GM11168 (cell line): ENCODE results near the gene GSG1L2.

Experiments
- in situ Hi-C: fragments of 300-500 bp; cut with MboI; formaldehyde crosslinking; loops from one replicate; pipeline ENCODE4 v1.12.0; 2022; ENCODE audit warnings: low sequenced_read_pairs; ENCODE audit not compliant: unreplicated experiment

GSG1L2 gene

GRCh38 chr17:9828296-9829295 lies 6.7 kb upstream of the GSG1L2 start:
- in situ Hi-C loops: no loop called here

GRCh38 chr17:9825641-9826150 lies 3.8 kb upstream of the GSG1L2 start, which contains the start of gene GLP2R:
GLP2R (plus strand) TSS chr17:9825924; CDS start chr17:9826064, 140 bp downstream.
- in situ Hi-C loops: no loop called here

GRCh38 chr17:9824797-9825338 lies 3.0 kb upstream of the GSG1L2 start:
- in situ Hi-C loops: no loop called here

GRCh38 chr17:9824094-9824493 lies 2.2 kb upstream of the GSG1L2 start:
- in situ Hi-C loops: no loop called here

GRCh38 chr17:9820448-9820847 lies 1.4 kb downstream of the GSG1L2 start:
- in situ Hi-C loops: no loop called here

GRCh38 chr17:9818760-9819159 lies 3.1 kb downstream of the GSG1L2 start:
- in situ Hi-C loops: no loop called here

GRCh38 chr17:9817086-9817485 lies 4.8 kb downstream of the GSG1L2 start:
- in situ Hi-C loops: no loop called here

GRCh38 chr17:9816472-9816871 lies 5.4 kb downstream of the GSG1L2 start:
- in situ Hi-C loops: no loop called here

- in situ Hi-C loops: no loop called here
Observed at GRCh38 chr17:9814337-9814945, 7.4 kb downstream of the GSG1L2 start.

GRCh38 chr17:9813166-9813565 lies 8.7 kb downstream of the GSG1L2 start:
- in situ Hi-C loops: no loop called here

- in situ Hi-C loops: no loop called here
Observed at GRCh38 chr17:9811537-9811936, 10.3 kb downstream of the GSG1L2 start.

GRCh38 chr17:9811086-9811485 lies 10.8 kb downstream of the GSG1L2 start:
- in situ Hi-C loops: no loop called here

GRCh38 chr17:9810100-9810949 lies 11.6 kb downstream of the GSG1L2 start:
- in situ Hi-C loops: no loop called here

GRCh38 chr17:9809409-9809808 lies 12.5 kb downstream of the GSG1L2 start:
- in situ Hi-C loops: no loop called here

GRCh38 chr17:9806699-9807098 lies 15.2 kb downstream of the GSG1L2 start:
- in situ Hi-C loops: no loop called here

GRCh38 chr17:9805769-9806168 lies 16.1 kb downstream of the GSG1L2 start:
- in situ Hi-C loops: no loop called here

- in situ Hi-C loops: no loop called here
Observed at GRCh38 chr17:9802697-9803096, 19.2 kb downstream of the GSG1L2 start.

GRCh38 chr17:9802294-9802693 lies 19.6 kb downstream of the GSG1L2 start:
- in situ Hi-C loops: no loop called here

GRCh38 chr17:9801505-9801904 lies 20.4 kb downstream of the GSG1L2 start:
- in situ Hi-C loops: no loop called here

- in situ Hi-C loops: no loop called here
Observed at GRCh38 chr17:9798724-9799123, 23.2 kb downstream of the GSG1L2 start.
